B cell (primary cell): Measurements from ENCODE around the gene ZNF804B. TPM values are rescaled to one million over a fixed set of nuclear protein-coding genes. Genes with fewer than 3 reads are reported as not detected.

Source experiments
- ATAC-seq: fragments of 200-7000 bp; cut with Tn5 transposase; one replicate; pipeline ENCODE4 v1.10.0; 2021; ENCODE audit warnings: low read depth, mild to moderate bottlenecking, moderate number of reproducible peaks, moderate library complexity
- CTCF ChIA-PET: fragments of 350-600 bp; sonication (Branson Sonifier 250); formaldehyde crosslinking; loops from one replicate; lab custom pipeline; 2021; ENCODE audit warnings: antibody characterized with exemption, inconsistent platforms; lab: Charles Lee
- POLR2A ChIA-PET: fragments of 350-600 bp; sonication (Branson Sonifier 250); formaldehyde crosslinking; loops from one replicate; lab custom pipeline; 2021; ENCODE audit warnings: antibody characterized with exemption; lab: Charles Lee
- DNase-seq: peaks from one replicate; pipeline ENCODE4 v3.0.0; 2013
- H2AFZ ChIP-seq: 2 replicates; pipeline ENCODE4 v1.6.1; 2012; ENCODE audit warnings: mild to moderate bottlenecking, low read depth, low read length; ENCODE audit not compliant: insufficient read depth, poor library complexity, severe bottlenecking
- H3K27ac ChIP-seq, 2 donors: 1 replicate in 1 of 2; 2 replicates in 1 of 2; pipeline ENCODE4 v1.5.1; 2012 to 2013; ENCODE audit warnings: low read length in 2 of 2, mild to moderate bottlenecking in 2 of 2, moderate library complexity in 1 of 2
- H3K27me3 ChIP-seq, 4 experiments: fragments of 200-600 bp in 1 of 4; sonication (generic) in 1 of 4; replicated peaks in 1 of 4; 1 replicate in 2 of 4; 2 replicates in 2 of 4; pipeline versions ENCODE4 v1.6.1 to v1.7.0; 2013 to 2016; ENCODE audit warnings: low read length in 3 of 4, mild to moderate bottlenecking in 2 of 4, mixed read lengths in 1 of 4, moderate library complexity in 1 of 4; ENCODE audit not compliant: insufficient read depth in 4 of 4, control insufficient read depth in 3 of 4; ENCODE audit errors: control extremely low read depth in 1 of 4
- H3K36me3 ChIP-seq, 2 experiments: replicated peaks in 1 of 2; 1 replicate in 1 of 2; 2 replicates in 1 of 2; pipeline versions ENCODE4 v1.6.1 to v1.7.1; 2013; ENCODE audit warnings: low read length in 1 of 2; ENCODE audit not compliant: insufficient read depth in 2 of 2, control insufficient read depth in 1 of 2; ENCODE audit errors: control extremely low read depth in 1 of 2, extremely low read depth in 1 of 2
- H3K4me1 ChIP-seq, 2 donors: fragments of 200-600 bp in 1 of 2; sonication (generic) in 1 of 2; 1 replicate in 1 of 2; 2 replicates in 1 of 2; pipeline versions ENCODE4 v1.5.1 to v1.6.1; 2013 to 2017; ENCODE audit warnings: low read length in 2 of 2; ENCODE audit not compliant: control insufficient read depth in 2 of 2, insufficient read depth in 2 of 2
- H3K4me2 ChIP-seq: replicated peaks from 2 replicates; pipeline ENCODE3; 2012; ENCODE audit warnings: mild to moderate bottlenecking, low read depth, low read length; ENCODE audit not compliant: poor library complexity, severe bottlenecking
- H3K4me3 ChIP-seq, 5 experiments: fragments of 200-600 bp in 1 of 5; sonication (generic) in 1 of 5; 1 replicate in 3 of 5; 2 replicates in 2 of 5; pipeline versions ENCODE4 v1.5.1 to v1.7.0; 2011 to 2016; ENCODE audit warnings: low read length in 4 of 5, mild to moderate bottlenecking in 4 of 5, low read depth in 2 of 5, control low read depth in 1 of 5, moderate library complexity in 1 of 5; ENCODE audit not compliant: insufficient read depth in 1 of 5; ENCODE audit errors: control extremely low read depth in 1 of 5, extremely low read depth in 1 of 5
- H3K79me2 ChIP-seq: fragments of 200-600 bp; sonication (generic); one replicate; pipeline ENCODE4 v1.6.0; 2016; ENCODE audit warnings: low read length; ENCODE audit not compliant: control insufficient read depth, insufficient read depth
- H3K9ac ChIP-seq: fragments of 200-600 bp; sonication (generic); 2 replicates; pipeline ENCODE4 v1.6.1; 2017; ENCODE audit warnings: mild to moderate bottlenecking, low read length, moderate library complexity
- H3K9me3 ChIP-seq, 3 donors: one replicate each; pipeline versions ENCODE4 v1.6.1 to v1.7.1; 2013; ENCODE audit warnings: low read length in 2 of 3; ENCODE audit not compliant: control insufficient read depth in 2 of 3, insufficient read depth in 1 of 3; ENCODE audit errors: control extremely low read depth in 1 of 3
- H4K20me1 ChIP-seq: 2 replicates; pipeline ENCODE4 v1.6.0; 2012; ENCODE audit warnings: mild to moderate bottlenecking, low read length; ENCODE audit not compliant: insufficient read depth, control insufficient read depth, poor library complexity, severe bottlenecking
- H3K27ac Mint-ChIP-seq: one replicate; pipeline ENCODE4 v1.8.0; 2021; ENCODE audit warnings: mixed read lengths
- H3K27me3 Mint-ChIP-seq: one replicate; pipeline ENCODE4 v1.8.0; 2021; ENCODE audit warnings: mixed read lengths
- H3K4me1 Mint-ChIP-seq: one replicate; pipeline ENCODE4 v1.8.0; 2021; ENCODE audit warnings: mixed read lengths
- H3K4me3 Mint-ChIP-seq: one replicate; pipeline ENCODE4 v1.8.0; 2021; ENCODE audit warnings: mixed read lengths
- H3K9me3 Mint-ChIP-seq: one replicate; pipeline ENCODE4 v1.8.0; 2022; ENCODE audit warnings: mixed read lengths; ENCODE audit not compliant: insufficient read depth
- CTCF ChIP-seq: fragments of 200-600 bp; IDR thresholded peaks from one replicate; pipeline ENCODE4 v1.8.0; 2022; ENCODE audit warnings: antibody characterized with exemption, mild to moderate bottlenecking
- EZH2 ChIP-seq: IDR thresholded peaks from 2 replicates; pipeline ENCODE4 v1.6.1; 2012; ENCODE audit warnings: borderline replicate concordance, low read depth, mild to moderate bottlenecking, moderate library complexity, low read length; ENCODE audit not compliant: insufficient read depth, poor library complexity, severe bottlenecking
- WGBS: methylation state at CpG from one replicate; pipeline ENCODE4 v1.1.5; 2013; ENCODE audit warnings: missing lambda C conversion rate; ENCODE audit not compliant: insufficient coverage; 5-methylcytosine and 5-hydroxymethylcytosine counted together
- intact Hi-C: fragments of 100-400 bp; cut with micrococcal nuclease; formaldehyde crosslinking; loops from one replicate; pipeline ENCODE4 v1.10.0; 2022
- polyA plus RNA-seq: library from polyadenylated mRNA; depleted of rRNA; stranded (reverse); fragments of >200 nt; gene quantifications from 2 replicates; pipeline ENCODE4 v1.2.3, GENCODE V29; 2012
- total RNA-seq, 2 donors: library from RNA; stranded (reverse); fragments of 120-200 nt in 1 of 2; gene quantifications; 1 replicate in 1 of 2; 2 replicates in 1 of 2; pipeline versions ENCODE4 v1.2.3 to v1.2.4, GENCODE V29; 2013 to 2022

Gene ZNF804B
- total and polyA plus RNA-seq, 2 donors (not counting 1 experiment from before 2014, with no cell fraction given), result not detected

- no peak for DNase-seq
- Mint-ChIP-seq H3K27me3 (no peaks in the 10 kb centered on the region), H3K27ac (no peak overlapping the region), H3K4me3 (no peak overlapping the region), H3K9me3 (peaks cover 2% of the 10 kb centered on the region), H3K4me1 (no peaks in the 10 kb centered on the region)
- TF ChIP-seq CTCF (no peak), EZH2 (no peak)
- no peaks in the 10 kb centered on the region for H3K79me2 ChIP-seq
- no peaks in the 10 kb centered on the region for H4K20me1 ChIP-seq
- no peak overlapping the region for H3K27ac ChIP-seq
- intact Hi-C loops, result no loop called here
- no peak for ATAC-seq
- H3K4me1 ChIP-seq, result no peaks in the 10 kb centered on the region
- no peaks in the 10 kb centered on the region for H3K36me3 ChIP-seq
- no peaks in the 10 kb centered on the region for H3K27me3 ChIP-seq
- H3K9ac ChIP-seq, result no peak overlapping the region
- no CpG with 5 or more reads among the region's 3 CpGs for WGBS
- no peaks in the 10 kb centered on the region for H3K9me3 ChIP-seq
- H3K4me3 ChIP-seq, result no peak overlapping the region
- no peak overlapping the region for H2AFZ ChIP-seq
- CTCF ChIA-PET, result no interaction called here
- H3K4me2 ChIP-seq, result no peak overlapping the region
- POLR2A ChIA-PET, result no interaction called here
These were observed 170.2 kb downstream of the ZNF804B start for GRCh38 chr7:88929719-88930118.

GRCh38 chr7:88933285-88933684 is 173.8 kb downstream of the ZNF804B start:
- Histone ChIP-seq H3K4me2 (no peak overlapping the region), H3K9me3 (no peaks in the 10 kb centered on the region), H3K36me3 (no peaks in the 10 kb centered on the region), H4K20me1 (no peaks in the 10 kb centered on the region), H2AFZ (no peak overlapping the region), H3K4me1 (no peaks in the 10 kb centered on the region), H3K9ac (no peak overlapping the region), H3K79me2 (no peaks in the 10 kb centered on the region), H3K27me3 (no peaks in the 10 kb centered on the region), H3K4me3 (no peak overlapping the region), H3K27ac (no peak overlapping the region)
- ChIA-PET CTCF (no interaction called here), POLR2A (no interaction called here)
- no peak overlapping the region for H3K4me3 Mint-ChIP-seq
- ATAC-seq (no peak), DNase-seq (no peak)
- H3K4me1 Mint-ChIP-seq, result no peaks in the 10 kb centered on the region
- 100% methylated on average over 2 of the region's 5 CpGs for WGBS
- intact Hi-C loops, result no loop called here
- peaks cover 2% of the 10 kb centered on the region for H3K9me3 Mint-ChIP-seq
- no peak overlapping the region for H3K27ac Mint-ChIP-seq
- TF ChIP-seq CTCF (no peak), EZH2 (no peak)
- H3K27me3 Mint-ChIP-seq, result no peaks in the 10 kb centered on the region
